Endodermal cell (in vitro differentiated cells): ENCODE data around the gene CKAP2L. TPM values are rescaled to one million over a fixed set of nuclear protein-coding genes. Genes with fewer than 3 reads are reported as not detected.

Experiments used
- DNase-seq: peaks from one replicate; pipeline ENCODE4 v3.0.0-alpha.2; 2017
- H3K27ac ChIP-seq: 2 replicates; pipeline ENCODE4 v1.5.1; 2013; ENCODE audit warnings: mild to moderate bottlenecking, low read depth, low read length, moderate library complexity
- H3K27me3 ChIP-seq: 2 replicates; pipeline ENCODE4 v1.6.1; 2013; ENCODE audit warnings: mild to moderate bottlenecking, low read length, moderate library complexity; ENCODE audit not compliant: insufficient read depth, control insufficient read depth, poor library complexity, severe bottlenecking
- H3K36me3 ChIP-seq: 2 replicates; pipeline ENCODE4 v1.7.0; 2013; ENCODE audit warnings: mild to moderate bottlenecking, low read length, moderate library complexity; ENCODE audit not compliant: control insufficient read depth, insufficient read depth
- H3K4me1 ChIP-seq: one replicate; pipeline ENCODE4 v1.7.0; 2013; ENCODE audit warnings: low read length; ENCODE audit not compliant: control insufficient read depth, insufficient read depth
- H3K4me3 ChIP-seq: 2 replicates; pipeline ENCODE4 v1.5.1; 2013; ENCODE audit warnings: mild to moderate bottlenecking, low read length, moderate library complexity
- H3K9ac ChIP-seq: 2 replicates; pipeline ENCODE4 v1.6.1; 2013; ENCODE audit warnings: mild to moderate bottlenecking, low read length, moderate library complexity; ENCODE audit not compliant: poor library complexity, severe bottlenecking; ENCODE audit errors: extremely low read depth
- H3K9me3 ChIP-seq: 2 replicates; pipeline ENCODE4 v1.6.1; 2013; ENCODE audit warnings: mild to moderate bottlenecking, low read length, moderate library complexity; ENCODE audit not compliant: control insufficient read depth
- H3K27ac Mint-ChIP-seq: 2 replicates; pipeline ENCODE4 v1.8.0; 2020; ENCODE audit warnings: mixed read lengths
- H3K27me3 Mint-ChIP-seq: 2 replicates; pipeline ENCODE4 v1.8.0; 2021; ENCODE audit warnings: mild to moderate bottlenecking, mixed read lengths; ENCODE audit not compliant: insufficient read depth
- H3K36me3 Mint-ChIP-seq: 2 replicates; pipeline ENCODE4 v1.8.0; 2020; ENCODE audit warnings: low read depth, mixed read lengths
- H3K4me1 Mint-ChIP-seq: 2 replicates; pipeline ENCODE4 v1.8.0; 2020; ENCODE audit warnings: mixed read lengths
- H3K4me3 Mint-ChIP-seq: 2 replicates; pipeline ENCODE4 v1.8.0; 2020; ENCODE audit warnings: mild to moderate bottlenecking, moderate library complexity, mixed read lengths
- H3K9me3 Mint-ChIP-seq: 2 replicates; pipeline ENCODE4 v1.8.0; 2020; ENCODE audit warnings: mild to moderate bottlenecking, mixed read lengths
- CTCF ChIP-seq: fragments of 200-600 bp; sonication (generic); conservative IDR thresholded peaks from 2 replicates; pipeline ENCODE4 v1.5.0; 2021; ENCODE audit warnings: antibody characterized with exemption, mild to moderate bottlenecking
- WGBS, 2 experiments: methylation state at CpG; one replicate each; pipeline versions ENCODE4 v1.1.5 to v1.1.7; 2013; ENCODE audit warnings: missing lambda C conversion rate in 2 of 2, mixed read lengths in 1 of 2; ENCODE audit not compliant: insufficient coverage in 1 of 2, insufficient read length in 1 of 2; 5-methylcytosine and 5-hydroxymethylcytosine counted together
- total RNA-seq, 2 donors: library from RNA; stranded (reverse); fragmentation: NEBNext Ultra II Directional in 1 of 2; extraction: Animal tissue kit (Norgen Biotek cat#: 25700) in 1 of 2; gene quantifications; 2 replicates in 1 of 2; 3 replicates in 1 of 2; pipeline ENCODE4 v1.2.1, GENCODE V29; 2021

The CKAP2L gene
- total RNA-seq, 2 donors from 2014 or later, result 20.1 to 30.3 TPM

- Mint-ChIP-seq H3K9me3 (no peaks in the 10 kb centered on the region), H3K4me3 (no peak overlapping the region), H3K36me3 (peaks cover 3% of the 10 kb centered on the region), H3K27ac (no peak overlapping the region), H3K4me1 (no peaks in the 10 kb centered on the region), H3K27me3 (no peaks in the 10 kb centered on the region)
- Histone ChIP-seq H3K27me3 (no peaks in the 10 kb centered on the region), H3K9ac (no peak overlapping the region), H3K9me3 (no peaks in the 10 kb centered on the region), H3K27ac (no peak overlapping the region), H3K4me1 (no peaks in the 10 kb centered on the region), H3K36me3 (no peaks in the 10 kb centered on the region), H3K4me3 (no peak overlapping the region)
- no peak for DNase-seq
- WGBS, 2 experiments, result no CpG with 5 or more reads among the region's 3 CpGs
- TF ChIP-seq CTCF, result no peak
Observed at GRCh38 chr2:112776113-112776512, 11.7 kb upstream of the CKAP2L start.

GRCh38 chr2:112774536-112775285 is 10.3 kb upstream of the CKAP2L start:
- no peaks in the 10 kb centered on the region for H3K9me3 Mint-ChIP-seq

GRCh38 chr2:112773556-112773955 is 9.1 kb upstream of the CKAP2L start:
- no peaks in the 10 kb centered on the region for H3K9me3 Mint-ChIP-seq
- Histone ChIP-seq H3K27ac (no peak overlapping the region), H3K36me3 (no peaks in the 10 kb centered on the region), H3K4me3 (no peak overlapping the region), H3K9ac (no peak overlapping the region), H3K9me3 (no peaks in the 10 kb centered on the region), H3K4me1 (no peaks in the 10 kb centered on the region), H3K27me3 (no peaks in the 10 kb centered on the region)
- peaks cover 3% of the 10 kb centered on the region for H3K36me3 Mint-ChIP-seq
- no peak for DNase-seq
- H3K27me3 Mint-ChIP-seq, result no peaks in the 10 kb centered on the region
- no peak overlapping the region for H3K4me3 Mint-ChIP-seq
- WGBS, 2 experiments, result 89% methylated on average over 2 of the region's 2 CpGs; no CpG with 5 or more reads in 1 of the 2 experiments
- no peak overlapping the region for H3K27ac Mint-ChIP-seq
- H3K4me1 Mint-ChIP-seq, result no peaks in the 10 kb centered on the region
- TF ChIP-seq CTCF, result no peak

More at GRCh38 chr2:112774536-112775285, 10.3 kb upstream of the CKAP2L start:
- Mint-ChIP-seq H3K4me1 (no peaks in the 10 kb centered on the region), H3K27me3 (no peaks in the 10 kb centered on the region), H3K27ac (no peak overlapping the region), H3K36me3 (peaks cover 3% of the 10 kb centered on the region), H3K4me3 (no peak overlapping the region)
- Histone ChIP-seq H3K4me1 (no peaks in the 10 kb centered on the region), H3K36me3 (no peaks in the 10 kb centered on the region), H3K9ac (no peak overlapping the region), H3K4me3 (no peak overlapping the region), H3K27ac (no peak overlapping the region), H3K9me3 (no peaks in the 10 kb centered on the region), H3K27me3 (no peaks in the 10 kb centered on the region)
- WGBS, 2 experiments, result 89 to 96% methylated on average over 2 to 3 of the region's 3 CpGs
- no peak for TF ChIP-seq CTCF
- no peak for DNase-seq
